Omental fat pad (tissue), 4 donors: ENCODE results near the gene CTIF. TPM values are rescaled to one million over a fixed set of nuclear protein-coding genes. Genes with fewer than 3 reads are reported as not detected.

Experiments used
- ATAC-seq: fragments of 150-250 bp; one replicate; pipeline ENCODE4 v1.9.1; 2016; ENCODE audit warnings: mild to moderate bottlenecking, moderate library complexity; ENCODE audit not compliant: low FRiP score
- DNase-seq: peaks from one replicate; pipeline ENCODE4 v3.0.0-alpha.2; 2019; ENCODE audit warnings: low spot score
- total RNA-seq, 4 donors: library from RNA; depleted of rRNA; stranded (reverse); fragments of >200 nt; gene quantifications; one replicate each; pipeline ENCODE4 v1.1.0, GENCODE V29; 2016
- TF ChIP-seq, protein P1 (sequence below), 3 donors: fragments of 450-650 bp; IDR thresholded peaks; one replicate each; pipeline ENCODE4 v1.5.1; 2016 to 2017; ENCODE audit warnings: antibody characterized with exemption in 3 of 3, mild to moderate bottlenecking in 3 of 3, moderate library complexity in 2 of 3

Gene CTIF
- total RNA-seq, 4 donors from 2014 or later = 57.5 to 94.0 (median 72.4) TPM

GRCh38 chr18:48836231-48836805, 297.5 kb downstream of the CTIF start:
- TF ChIP-seq, protein P1, sequence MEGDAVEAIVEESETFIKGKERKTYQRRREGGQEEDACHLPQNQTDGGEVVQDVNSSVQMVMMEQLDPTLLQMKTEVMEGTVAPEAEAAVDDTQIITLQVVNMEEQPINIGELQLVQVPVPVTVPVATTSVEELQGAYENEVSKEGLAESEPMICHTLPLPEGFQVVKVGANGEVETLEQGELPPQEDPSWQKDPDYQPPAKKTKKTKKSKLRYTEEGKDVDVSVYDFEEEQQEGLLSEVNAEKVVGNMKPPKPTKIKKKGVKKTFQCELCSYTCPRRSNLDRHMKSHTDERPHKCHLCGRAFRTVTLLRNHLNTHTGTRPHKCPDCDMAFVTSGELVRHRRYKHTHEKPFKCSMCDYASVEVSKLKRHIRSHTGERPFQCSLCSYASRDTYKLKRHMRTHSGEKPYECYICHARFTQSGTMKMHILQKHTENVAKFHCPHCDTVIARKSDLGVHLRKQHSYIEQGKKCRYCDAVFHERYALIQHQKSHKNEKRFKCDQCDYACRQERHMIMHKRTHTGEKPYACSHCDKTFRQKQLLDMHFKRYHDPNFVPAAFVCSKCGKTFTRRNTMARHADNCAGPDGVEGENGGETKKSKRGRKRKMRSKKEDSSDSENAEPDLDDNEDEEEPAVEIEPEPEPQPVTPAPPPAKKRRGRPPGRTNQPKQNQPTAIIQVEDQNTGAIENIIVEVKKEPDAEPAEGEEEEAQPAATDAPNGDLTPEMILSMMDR (IDR thresholded peaks at IDR 0.05) = no peak
- ATAC-seq (no peak), DNase-seq (no peak)

- TF ChIP-seq, protein P1 (IDR thresholded peaks at IDR 0.05) = no peak
- no peak for DNase-seq
- no peak for ATAC-seq
Observed at GRCh38 chr18:48836806-48837615, 298.2 kb downstream of the CTIF start.

DNA sequence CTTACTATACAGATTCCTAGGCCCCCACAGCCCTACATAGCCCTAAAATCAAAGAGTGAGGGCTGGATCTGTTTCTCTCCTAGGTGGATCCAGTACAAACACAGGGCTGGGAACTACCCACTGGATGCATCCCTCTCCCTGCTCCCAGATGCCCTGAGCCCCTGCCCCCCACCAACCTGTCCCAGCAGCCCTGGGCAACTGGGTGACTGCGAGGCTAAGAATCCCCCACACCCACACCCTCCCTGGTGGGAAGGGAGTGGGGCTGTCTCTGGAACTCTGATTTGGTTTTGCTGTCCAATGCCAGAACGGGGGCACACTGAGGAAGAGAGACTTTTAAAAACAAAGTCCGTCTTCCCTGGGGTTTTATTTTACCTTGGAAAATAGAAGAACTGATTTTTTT, 298.8 kb downstream of the CTIF start:
- no peak for DNase-seq
- TF ChIP-seq, protein P1 (IDR thresholded peaks at IDR 0.05) = no peak
- no peak for ATAC-seq

GRCh38 chr18:48838166-48838775, 299.4 kb downstream of the CTIF start:
- ATAC-seq (no peak), DNase-seq (no peak)
- TF ChIP-seq, protein P1 (IDR thresholded peaks at IDR 0.05) = no peak

DNA sequence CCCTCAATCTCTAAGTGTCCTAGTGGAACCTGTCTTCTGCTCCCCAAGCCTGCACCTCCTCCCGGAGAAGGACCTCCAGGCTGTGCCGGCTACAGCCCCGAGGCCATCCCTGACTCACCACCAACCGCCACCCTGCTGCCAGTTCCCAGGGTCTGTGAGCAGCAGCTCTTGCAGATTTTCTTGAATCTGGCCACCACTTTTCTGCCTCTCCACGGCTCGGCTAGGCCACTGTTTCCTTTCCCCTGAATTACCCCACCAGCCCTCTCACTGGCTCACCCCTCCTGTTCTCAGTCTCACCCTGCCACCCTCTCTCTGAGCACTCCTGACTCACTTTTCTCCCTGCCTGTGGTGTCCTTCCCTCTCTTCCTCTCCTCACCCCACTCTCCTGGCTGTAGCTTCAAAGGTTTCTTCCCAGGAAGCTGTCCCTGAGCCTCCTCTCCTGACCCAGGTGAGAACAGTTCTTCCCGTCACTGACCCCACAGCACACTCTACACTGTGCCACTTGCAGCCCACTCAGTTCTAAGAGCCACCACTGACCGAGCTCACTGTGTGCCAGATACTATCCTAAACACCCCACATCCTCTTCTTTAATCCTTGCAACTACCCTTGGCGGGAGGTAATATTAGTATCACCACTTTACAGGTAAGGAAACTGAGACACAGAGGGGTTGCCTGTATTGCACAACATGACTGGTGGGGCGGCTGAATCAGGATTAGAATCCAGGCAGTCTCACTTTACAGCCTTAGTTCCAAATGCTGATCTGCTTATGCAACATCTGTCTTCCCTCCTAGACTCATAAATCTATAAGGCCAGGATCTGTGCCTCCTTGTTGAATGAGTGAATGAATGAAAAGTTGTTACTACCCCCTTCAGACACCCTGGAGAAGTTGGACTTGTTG, 300.3 kb downstream of the CTIF start:
- TF ChIP-seq, protein P1 (IDR thresholded peaks at IDR 0.05) = no peak
- ATAC-seq (no peak), DNase-seq (no peak)

GRCh38 chr18:48839819-48840490, 301.1 kb downstream of the CTIF start:
- no peak for DNase-seq

More at GRCh38 chr18:48839819-48840490, 301.1 kb downstream of the CTIF start:
- no peak for ATAC-seq
- TF ChIP-seq, protein P1 (IDR thresholded peaks at IDR 0.05) = no peak
